HG03558 (cell line): ENCODE data around the gene NEK6.

ENCODE experiments used
- ATAC-seq: cut with Tn5 transposase; IDR thresholded peaks from one replicate; pipeline ENCODE4 v1.9.1; 2021; ENCODE audit warnings: moderate number of reproducible peaks; ENCODE audit not compliant: unreplicated experiment; ENCODE audit errors: extremely low read depth

Gene NEK6

GRCh38 chr9:124389146-124389939 lies 131.6 kb downstream of the NEK6 start:
- no peak for ATAC-seq

GRCh38 chr9:124390794-124391658 lies 133.3 kb downstream of the NEK6 start:
- ATAC-seq, result no peak

GRCh38 chr9:124392254-124392870 lies 134.6 kb downstream of the NEK6 start:
- ATAC-seq, result no peak

GRCh38 chr9:124392871-124393460 lies 135.2 kb downstream of the NEK6 start:
- no peak for ATAC-seq

- ATAC-seq, result no peak
Observed at GRCh38 chr9:124394167-124394566, 136.4 kb downstream of the NEK6 start.

GRCh38 chr9:124394596-124394995 lies 136.8 kb downstream of the NEK6 start:
- no peak for ATAC-seq

- no peak for ATAC-seq
Observed at GRCh38 chr9:124395826-124396225, 138.1 kb downstream of the NEK6 start.

GRCh38 chr9:124398191-124398935 lies 140.6 kb downstream of the NEK6 start:
- no peak for ATAC-seq

GRCh38 chr9:124399323-124399967 lies 141.7 kb downstream of the NEK6 start:
- no peak for ATAC-seq

GRCh38 chr9:124399968-124400940 lies 142.5 kb downstream of the NEK6 start:
- no peak for ATAC-seq
